Sigmoid colon (tissue), 4 donors: ENCODE measurements around the gene MRPS11.

Experiments used
- CTCF ChIP-seq, 4 experiments: fragments of 450-650 bp in 3 of 4; fragments of 200-600 bp in 1 of 4; IDR thresholded peaks; one replicate each; pipeline ENCODE4 v1.5.1; 2016 to 2019; ENCODE audit warnings: antibody characterized with exemption in 4 of 4, mild to moderate bottlenecking in 3 of 4, moderate library complexity in 2 of 4
- POLR2AphosphoS5 ChIP-seq, 4 donors: sonication (generic); formaldehyde crosslinking; IDR thresholded peaks; one replicate each; pipeline ENCODE4 v1.6.1; 2017; ENCODE audit warnings: antibody characterized with exemption in 4 of 4

DNA sequence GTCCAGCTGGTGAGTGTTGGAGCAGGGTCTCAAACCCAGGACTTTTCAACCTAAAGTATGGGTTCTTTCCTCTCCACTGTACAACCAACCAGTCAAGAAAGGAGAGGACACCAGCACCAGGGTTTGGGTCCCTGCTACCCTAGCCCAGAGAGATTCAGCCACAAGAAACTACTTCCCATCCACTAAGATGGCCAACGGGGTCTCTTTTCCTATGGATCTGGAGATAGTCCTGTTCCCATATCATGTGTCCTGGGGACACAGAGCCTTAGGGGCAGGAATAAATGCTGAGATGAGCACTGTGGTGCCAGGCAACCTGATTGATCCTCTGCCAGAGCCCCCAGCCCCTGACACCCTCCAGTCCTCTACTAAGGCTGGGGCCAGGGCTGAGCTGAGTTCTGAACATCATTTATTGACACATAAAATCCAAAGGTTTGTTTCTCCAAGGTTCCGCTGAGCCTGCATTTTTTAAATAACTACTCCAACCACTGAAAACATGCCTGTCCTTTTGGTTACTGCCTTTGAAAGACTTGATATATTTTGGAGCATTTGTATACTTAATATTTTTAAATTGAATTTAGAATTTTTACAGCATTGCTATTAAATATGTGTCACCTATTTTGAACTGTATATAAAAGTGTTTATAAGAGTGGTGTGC, 26.3 kb upstream of the MRPS11 start:
- TF ChIP-seq CTCF (IDR thresholded peaks at IDR 0.05) (no peak), POLR2AphosphoS5 (IDR thresholded peaks at IDR 0.05) (no peak)
